ENCODE results near the gene COBLL1. TPM values are rescaled to one million over a fixed set of nuclear protein-coding genes. Genes with fewer than 3 reads are reported as not detected.

The COBLL1 gene
- total RNA-seq, 3 donors from 2014 or later (not counting 1 experiment from before 2014, with no cell fraction given), result 0.85 to 13.4 (median 2.2) TPM

GRCh38 chr2:164837807-164838206, 3.8 kb downstream of the COBLL1 start:
- ATAC-seq (no peak), DNase-seq (no peak)
- H3K9me3 ChIP-seq (ENCODE audit: control insufficient read depth, insufficient read depth, low read length), result no peaks in the 10 kb centered on the region
- Mint-ChIP-seq H3K27ac (no peak overlapping the region), H3K4me1 (peaks cover 7 to 8% of the 10 kb centered on the region in 2 donors), H3K4me3 (no peak overlapping the region), H3K36me3 (no peaks in the 10 kb centered on the region), H3K9me3 (no peaks in the 10 kb centered on the region), H3K27me3 (ENCODE audit: low read depth in 2 of 2) (peaks cover 20 to 28% of the 10 kb centered on the region in 2 donors)
- H3K36me3 ChIP-seq (ENCODE audit: control insufficient read depth, insufficient read depth, low read length), result no peaks in the 10 kb centered on the region
- no peak overlapping the region for H3K27ac ChIP-seq (ENCODE audit: low read length)
- peaks cover 10% of the 10 kb centered on the region for H3K4me1 ChIP-seq (ENCODE audit: control insufficient read depth, insufficient read depth, low read length)
- no peak overlapping the region for H3K4me3 ChIP-seq (ENCODE audit: low read length)
- peaks cover 16% of the 10 kb centered on the region for H3K27me3 ChIP-seq (ENCODE audit: control insufficient read depth, insufficient read depth, low read length)
- TF ChIP-seq CTCF (IDR thresholded peaks at IDR 0.05), result no peak
- whole genome bisulfite sequencing (ENCODE audit: insufficient coverage), result 95% methylated on average over 2 of the region's 3 CpGs
- intact Hi-C loops (cut with micrococcal nuclease), result no loop called here

- intact Hi-C loops (cut with micrococcal nuclease), result no loop called here
- no peaks in the 10 kb centered on the region for H3K36me3 Mint-ChIP-seq
- Histone ChIP-seq H3K4me1 (ENCODE audit: control insufficient read depth, insufficient read depth, low read length) (peaks cover 6% of the 10 kb centered on the region), H3K4me3 (ENCODE audit: low read length) (no peak overlapping the region), H3K36me3 (ENCODE audit: control insufficient read depth, insufficient read depth, low read length) (no peaks in the 10 kb centered on the region), H3K27me3 (ENCODE audit: control insufficient read depth, insufficient read depth, low read length) (peaks cover 10% of the 10 kb centered on the region), H3K9me3 (ENCODE audit: control insufficient read depth, insufficient read depth, low read length) (no peaks in the 10 kb centered on the region), H3K27ac (ENCODE audit: low read length) (no peak overlapping the region)
- no peak overlapping the region for H3K27ac Mint-ChIP-seq
- peaks cover 20 to 28% of the 10 kb centered on the region in 2 donors for H3K27me3 Mint-ChIP-seq (ENCODE audit: low read depth in 2 of 2)
- ATAC-seq (no peak), DNase-seq (no peak)
- H3K4me3 Mint-ChIP-seq, result no peak overlapping the region
- H3K4me1 Mint-ChIP-seq, result peaks cover 7 to 8% of the 10 kb centered on the region in 2 donors
- 80% methylated on average over 3 of the region's 3 CpGs for WGBS (ENCODE audit: insufficient coverage)
- H3K9me3 Mint-ChIP-seq, result no peaks in the 10 kb centered on the region
- TF ChIP-seq CTCF (IDR thresholded peaks at IDR 0.05), result no peak
Observed at GRCh38 chr2:164836907-164837306, 4.7 kb downstream of the COBLL1 start.

- Mint-ChIP-seq H3K27ac (no peak overlapping the region), H3K4me3 (no peak overlapping the region), H3K27me3 (ENCODE audit: low read depth in 2 of 2) (peaks cover 10 to 22% of the 10 kb centered on the region in 2 donors), H3K4me1 (peaks cover 1 to 2% of the 10 kb centered on the region in 2 donors), H3K36me3 (no peaks in the 10 kb centered on the region), H3K9me3 (no peaks in the 10 kb centered on the region)
- DNase-seq (no peak), ATAC-seq (no peak)
- Histone ChIP-seq H3K27me3 (ENCODE audit: control insufficient read depth, insufficient read depth, low read length) (peaks cover 5% of the 10 kb centered on the region), H3K36me3 (ENCODE audit: control insufficient read depth, insufficient read depth, low read length) (no peaks in the 10 kb centered on the region), H3K4me3 (ENCODE audit: low read length) (no peak overlapping the region), H3K9me3 (ENCODE audit: control insufficient read depth, insufficient read depth, low read length) (no peaks in the 10 kb centered on the region), H3K27ac (ENCODE audit: low read length) (no peak overlapping the region), H3K4me1 (ENCODE audit: control insufficient read depth, insufficient read depth, low read length) (peaks cover under 1% of the 10 kb centered on the region)
- intact Hi-C loops (cut with micrococcal nuclease), result no loop called here
- no peak for TF ChIP-seq CTCF (IDR thresholded peaks at IDR 0.05)
Observed at GRCh38 chr2:164835302-164835701, 6.3 kb downstream of the COBLL1 start.

- TF ChIP-seq CTCF (IDR thresholded peaks at IDR 0.05), result no peak
- no peaks in the 10 kb centered on the region for H3K9me3 Mint-ChIP-seq
- H3K27me3 ChIP-seq (ENCODE audit: control insufficient read depth, insufficient read depth, low read length), result no peaks in the 10 kb centered on the region
- no peaks in the 10 kb centered on the region for H3K36me3 Mint-ChIP-seq
- peaks cover 0 to 4% of the 10 kb centered on the region in 2 donors for H3K27me3 Mint-ChIP-seq (ENCODE audit: low read depth in 2 of 2)
- no peaks in the 10 kb centered on the region for H3K9me3 ChIP-seq (ENCODE audit: control insufficient read depth, insufficient read depth, low read length)
- no peak overlapping the region for H3K27ac ChIP-seq (ENCODE audit: low read length)
- H3K36me3 ChIP-seq (ENCODE audit: control insufficient read depth, insufficient read depth, low read length), result no peaks in the 10 kb centered on the region
- ATAC-seq (no peak), DNase-seq (no peak)
- no peak overlapping the region for H3K4me3 ChIP-seq (ENCODE audit: low read length)
- intact Hi-C loops (cut with micrococcal nuclease), result no loop called here
- H3K4me1 ChIP-seq (ENCODE audit: control insufficient read depth, insufficient read depth, low read length), result no peaks in the 10 kb centered on the region
- H3K4me1 Mint-ChIP-seq, result no peaks in the 10 kb centered on the region
- no peak overlapping the region for H3K27ac Mint-ChIP-seq
- 100% methylated on average over 2 of the region's 4 CpGs for WGBS (ENCODE audit: insufficient coverage)
- H3K4me3 Mint-ChIP-seq, result no peak overlapping the region
Observed at GRCh38 chr2:164831887-164832286, 9.7 kb downstream of the COBLL1 start.
